ENCODE measurements around the gene TP53I11.
A peak's percentile ranks its signal among the peaks of the same experiment; 100 is the strongest.

Gene TP53I11

DNA sequence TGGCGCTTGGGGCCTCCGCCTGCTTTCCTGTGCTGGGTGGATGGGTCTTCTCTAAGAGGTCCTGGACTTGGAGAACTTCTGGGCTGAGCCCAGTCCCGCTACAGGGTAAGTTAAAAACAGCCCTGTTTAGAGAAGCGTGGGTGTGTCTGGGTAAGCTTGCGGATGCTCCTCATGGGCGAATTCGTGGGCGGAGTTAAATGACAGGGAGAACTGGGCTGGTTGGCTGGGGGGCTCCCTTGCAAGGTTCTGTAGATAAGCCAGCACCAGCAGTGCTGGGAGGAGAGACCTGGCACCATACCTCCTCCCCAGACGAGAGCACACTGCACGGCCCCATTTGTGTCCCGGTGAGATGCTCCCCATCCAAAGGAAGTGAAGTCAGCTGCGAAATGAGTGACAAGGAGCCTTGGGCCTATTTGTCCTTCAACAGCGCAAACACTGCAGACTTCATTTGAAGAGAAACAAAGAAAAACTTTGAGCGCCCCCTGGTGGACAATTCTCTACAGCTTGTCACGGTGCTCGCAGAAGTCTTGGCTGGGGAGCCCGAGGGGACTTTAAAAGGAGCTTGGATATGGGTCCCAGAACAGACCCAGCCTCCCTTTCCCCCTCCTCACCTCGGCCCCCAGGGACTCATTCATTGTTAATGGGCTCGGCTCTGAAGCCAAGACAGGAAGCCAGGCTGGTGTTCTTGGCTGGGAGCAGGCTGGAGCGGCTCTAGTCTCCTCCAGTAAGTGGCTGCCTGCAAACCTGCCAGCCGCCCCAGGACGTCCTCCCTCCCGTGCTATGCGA, 39.5 kb downstream of the TP53I11 start:
- peak; percentile 87 for DNase-seq

DNA sequence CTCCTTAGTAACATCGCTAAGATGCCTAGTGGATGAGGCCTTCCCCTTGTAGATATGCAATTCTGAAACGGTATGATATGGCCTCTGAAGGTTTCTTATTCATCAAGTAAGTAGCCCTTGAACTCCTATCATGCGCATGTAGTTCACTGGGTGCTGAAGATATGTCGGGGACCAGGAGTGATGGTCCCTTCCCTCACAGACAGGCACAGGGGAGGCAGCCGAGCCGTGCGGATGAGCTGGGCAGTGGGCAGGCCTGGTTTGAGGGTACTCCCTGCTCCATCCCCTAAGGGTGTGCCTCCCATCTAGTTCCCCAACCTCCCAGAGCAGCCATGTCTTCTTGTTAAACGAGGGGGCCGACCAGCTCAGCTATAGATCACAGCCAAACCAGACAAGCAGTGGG, 40.1 kb downstream of the TP53I11 start:
- DNase-seq, result no peak

- DNase-seq, result no peak
Measured at GRCh38 chr11:44909557-44909956, 41.1 kb downstream of the TP53I11 start.

DNA sequence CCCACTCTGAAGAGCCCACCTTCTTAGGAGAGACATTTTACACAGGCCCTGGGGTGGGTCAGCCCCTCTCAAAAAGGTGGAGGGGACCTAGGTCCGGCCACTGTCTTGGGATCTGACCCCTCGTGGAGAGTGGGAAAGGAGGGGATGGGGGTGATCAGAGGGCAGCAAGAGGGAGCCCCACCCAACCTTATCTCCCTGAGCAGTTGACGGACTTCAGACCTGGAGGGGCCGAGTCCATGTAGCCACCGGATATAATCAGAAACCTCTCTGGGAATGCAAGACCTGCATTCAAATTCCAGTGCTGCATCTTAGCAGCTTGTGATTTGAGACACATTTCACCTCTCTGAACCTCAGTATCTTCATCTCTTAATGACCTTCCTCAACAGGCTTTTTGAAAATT, 44.0 kb downstream of the TP53I11 start:
- no peak for DNase-seq

GRCh38 chr11:44905131-44905866, 45.4 kb downstream of the TP53I11 start:
- DNase-seq, result peak; percentile 74

DNA sequence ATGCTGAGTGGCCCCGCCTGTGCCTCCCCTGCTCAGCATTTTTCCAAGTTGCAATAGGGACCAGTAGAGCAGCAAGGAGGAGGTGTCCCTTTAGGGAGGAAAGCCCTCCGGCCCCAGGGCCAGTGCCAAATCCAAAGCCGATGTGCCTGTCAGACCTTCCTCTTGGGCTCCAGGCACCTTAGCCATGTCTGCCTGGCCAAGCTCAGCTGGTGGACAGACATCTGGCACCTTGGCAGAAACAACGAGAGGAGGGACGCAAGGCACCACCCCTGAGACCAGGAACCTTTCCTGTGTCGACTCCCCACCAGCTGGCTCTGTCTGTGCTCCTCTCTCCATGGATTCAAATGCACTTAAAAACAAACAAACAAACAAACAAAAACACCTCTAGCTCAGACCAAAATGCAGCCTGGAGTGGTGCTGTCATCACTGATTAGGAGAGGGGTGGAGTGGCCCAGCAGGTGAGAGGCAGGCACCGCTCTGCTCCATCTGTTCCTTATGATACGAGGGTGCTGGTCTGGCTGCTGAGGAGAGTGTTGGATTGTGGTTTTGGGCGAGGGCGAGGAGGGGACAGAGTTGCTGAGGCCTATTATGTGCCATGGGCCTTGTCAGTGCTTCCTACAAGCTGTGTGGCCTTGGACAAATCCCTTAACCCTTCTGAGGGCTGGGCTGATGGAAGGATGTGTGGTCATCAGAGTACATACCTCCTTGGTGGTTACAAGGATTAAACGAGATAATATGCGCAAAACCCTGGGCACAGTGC, 46.2 kb downstream of the TP53I11 start:
- DNase-seq, result peak; percentile 31

DNA sequence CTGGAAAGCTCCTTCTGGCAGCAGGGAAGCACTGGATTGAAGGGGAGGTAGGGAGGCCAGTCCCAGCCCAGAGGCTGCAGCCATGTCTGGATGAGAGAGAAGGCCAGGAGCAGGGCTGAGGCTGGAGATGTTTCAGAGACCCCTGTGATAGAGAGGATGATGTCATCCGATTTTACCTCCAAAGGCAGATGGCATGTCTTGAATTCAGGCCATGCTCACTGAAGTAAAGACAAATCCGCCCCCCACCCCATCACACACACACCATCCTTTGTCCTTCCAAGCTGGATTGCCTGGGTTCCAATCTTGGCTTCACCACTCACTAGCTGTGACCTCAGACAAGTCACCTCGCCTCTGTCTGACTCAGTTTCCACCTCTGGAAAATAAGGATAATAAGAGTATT, 47.2 kb downstream of the TP53I11 start:
- DNase-seq, result no peak

GRCh38 chr11:44903035-44903434, 47.6 kb downstream of the TP53I11 start:
- no peak for DNase-seq

DNA sequence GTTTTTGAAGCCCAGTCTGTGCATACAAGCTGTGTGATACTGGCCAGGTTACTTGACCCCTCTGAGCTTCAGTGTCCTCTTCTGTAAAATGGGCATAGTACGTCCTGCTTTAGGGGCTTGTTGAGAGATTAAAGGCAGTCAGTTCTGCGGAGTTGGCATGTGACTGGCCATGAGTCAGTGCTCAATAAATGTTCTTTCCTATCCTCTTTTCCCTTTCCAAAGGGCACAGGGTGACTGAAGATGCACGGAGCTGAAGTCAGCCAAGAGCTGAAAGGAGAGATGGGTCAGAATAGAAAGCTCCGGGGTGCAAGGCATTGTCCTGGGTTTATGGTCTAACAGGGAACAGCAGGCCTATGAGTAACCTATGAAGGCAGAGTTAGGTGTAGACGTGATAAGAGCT, 48.9 kb downstream of the TP53I11 start:
- no peak for DNase-seq

- no peak for DNase-seq
Measured at GRCh38 chr11:44901120-44901633, 49.5 kb downstream of the TP53I11 start.

DNA sequence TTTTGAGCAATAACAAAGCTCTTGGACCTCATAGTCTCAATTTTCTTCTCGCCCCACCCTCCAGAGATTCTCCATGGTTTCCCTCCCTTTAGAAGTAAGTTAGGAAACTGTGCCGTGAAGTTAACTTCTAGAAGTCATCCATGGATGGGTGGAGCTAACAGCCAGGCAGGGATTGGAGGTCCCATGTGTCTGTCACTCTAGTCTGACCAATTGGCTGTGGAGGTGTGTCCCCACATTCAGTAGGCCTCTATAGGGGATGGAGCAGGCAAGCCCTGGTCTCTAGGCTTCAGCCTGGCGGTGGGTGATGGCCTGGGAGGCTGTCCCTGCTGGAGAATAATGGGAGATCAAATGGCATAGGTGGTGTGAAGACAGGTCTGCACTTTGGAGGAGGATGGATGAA, 50.7 kb downstream of the TP53I11 start:
- DNase-seq, result no peak

GRCh38 chr11:44893846-44894617, 56.7 kb downstream of the TP53I11 start:
- DNase-seq, result peak; percentile 88

DNA sequence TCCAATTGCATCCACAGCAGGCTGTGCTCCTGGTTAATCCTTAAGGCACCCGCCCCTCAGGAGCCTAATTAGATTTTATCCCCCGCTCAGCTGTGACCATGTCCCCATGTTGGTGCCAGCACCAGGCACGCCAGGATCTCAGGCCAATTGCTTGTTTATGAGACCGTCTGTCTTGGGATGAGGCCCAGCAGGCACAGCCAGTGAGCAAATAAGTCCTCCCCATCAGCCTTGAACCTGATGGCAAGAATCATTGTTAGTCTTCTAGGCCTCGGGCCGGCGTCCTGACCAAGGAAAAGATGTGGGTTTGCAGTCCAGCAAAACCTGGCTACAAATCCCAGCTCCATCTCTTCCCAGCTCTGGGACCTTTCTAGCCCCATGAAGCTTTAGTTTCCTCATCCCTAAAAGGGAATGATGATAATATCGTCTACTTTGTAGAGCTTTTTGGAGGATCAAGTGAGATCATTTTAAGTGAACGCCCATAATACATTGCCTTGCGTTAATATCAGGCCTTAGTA, 57.3 kb downstream of the TP53I11 start:
- peak; percentile 62 for DNase-seq

- no peak for DNase-seq
Measured at GRCh38 chr11:44892843-44893242, 57.8 kb downstream of the TP53I11 start.

- no peak for DNase-seq
Measured at GRCh38 chr11:44889266-44889665, 61.4 kb downstream of the TP53I11 start.

GRCh38 chr11:44887636-44888035, 63.0 kb downstream of the TP53I11 start:
- no peak for DNase-seq

GRCh38 chr11:44886790-44887140, 63.9 kb downstream of the TP53I11 start:
- no peak for DNase-seq

GRCh38 chr11:44885919-44886789, 64.5 kb downstream of the TP53I11 start:
- DNase-seq, result no peak

DNA sequence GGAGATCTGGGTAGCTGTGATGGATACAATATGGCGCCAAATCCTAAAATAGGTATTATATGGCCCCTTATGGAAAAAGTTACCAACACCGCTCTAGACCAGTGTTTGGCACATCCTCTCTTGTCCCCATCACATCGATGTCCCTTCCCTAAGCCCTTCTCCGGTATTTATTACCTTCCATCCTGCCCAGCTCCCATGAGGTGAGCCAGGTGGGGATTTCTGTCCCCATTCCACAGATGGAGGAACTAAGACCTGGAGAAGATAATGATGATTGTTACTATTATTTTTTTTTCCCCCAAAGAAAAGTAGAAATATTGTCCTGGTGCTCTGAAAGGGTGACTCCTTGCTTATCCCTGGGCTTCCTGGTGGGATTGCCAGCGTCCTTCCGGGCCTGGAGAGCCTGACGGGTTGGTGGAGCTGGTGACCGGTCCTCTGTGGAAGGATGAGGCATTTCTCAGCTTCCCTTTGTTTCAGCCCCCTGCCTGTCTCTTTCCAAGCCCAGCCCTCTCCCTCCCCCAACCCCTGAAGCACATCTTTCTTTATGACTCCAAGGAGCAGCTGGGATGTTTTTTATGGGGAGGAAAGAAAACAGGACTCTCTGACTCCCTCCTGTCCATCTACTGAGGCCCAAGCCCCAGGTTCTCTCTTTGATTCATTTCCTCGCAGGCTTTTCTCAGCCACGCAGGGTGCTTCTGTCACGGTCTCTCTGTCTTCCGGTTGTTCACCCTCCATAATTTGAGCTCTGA, 65.4 kb downstream of the TP53I11 start:
- no peak for DNase-seq

- DNase-seq, result no peak
Measured at GRCh38 chr11:44884056-44884455, 66.6 kb downstream of the TP53I11 start.

DNA sequence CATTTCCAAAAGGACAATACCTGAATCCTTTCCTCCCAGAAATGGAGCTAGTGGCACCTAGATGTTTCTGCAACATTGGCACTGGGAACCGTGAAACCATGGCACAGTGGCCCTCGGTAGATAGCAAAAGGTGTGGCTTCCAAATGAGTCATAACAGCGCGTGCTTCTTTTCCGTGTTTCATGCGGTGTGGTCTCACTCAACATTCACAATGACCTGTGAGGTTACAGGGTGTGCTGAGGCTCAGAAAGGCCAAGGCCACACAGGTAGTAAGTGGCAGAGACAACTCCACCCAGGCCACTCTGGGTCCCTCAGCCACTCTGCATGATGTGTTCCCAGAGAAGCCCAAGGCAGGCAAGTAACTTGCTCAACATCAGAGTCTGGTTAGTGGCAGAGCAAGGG, 67.4 kb downstream of the TP53I11 start:
- DNase-seq, result no peak

Measured in NCI-H2171 (cell line).